ENCODE data around the gene IP6K3.

IP6K3 gene

DNA sequence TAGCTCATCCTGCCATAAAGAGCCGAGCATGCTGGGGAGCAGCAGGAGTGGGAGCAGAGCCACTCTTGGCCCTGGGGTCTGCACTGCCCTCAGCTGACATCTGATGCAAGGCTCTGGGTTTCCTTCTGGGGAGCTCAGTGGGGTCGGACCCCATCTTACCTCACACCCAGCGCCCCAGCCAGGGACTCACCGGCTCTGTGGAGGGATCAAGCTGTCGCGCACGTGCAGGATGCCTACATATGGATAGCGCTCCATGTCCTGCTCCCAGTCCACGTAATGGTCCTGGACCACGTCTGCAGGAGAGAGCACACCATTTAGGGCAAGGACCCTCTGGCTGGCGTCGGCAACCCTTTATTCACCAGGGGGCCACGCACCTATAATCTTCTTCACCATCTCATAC is 30.1 kb upstream of the IP6K3 start:
- Histone ChIP-seq H3K27me3 (ENCODE audit: low read depth, low read length) (no peaks in the 10 kb centered on the region), H3K9ac (ENCODE audit: low read length) (no peak overlapping the region), H3K4me1 (ENCODE audit: low read length) (no peaks in the 10 kb centered on the region), H3K4me3 (ENCODE audit: low read length) (no peak overlapping the region), H4K20me1 (ENCODE audit: insufficient read depth, low read length) (no peaks in the 10 kb centered on the region), H3K79me2 (ENCODE audit: low read length) (no peaks in the 10 kb centered on the region), H2AFZ (ENCODE audit: low read depth, low read length) (no peak overlapping the region), H3K36me3 (replicated peaks; ENCODE audit: low read depth, low read length) (peaks cover 20% of the 10 kb centered on the region), H3K27ac (ENCODE audit: low read length) (no peak overlapping the region), H3K9me3 (ENCODE audit: insufficient read depth, low read length) (no peaks in the 10 kb centered on the region), H3K4me2 (ENCODE audit: low read length) (no peak overlapping the region)
- TF ChIP-seq EZH2phosphoT487 (IDR thresholded peaks at IDR 0.05; ENCODE audit: low read depth): no peak
- TF ChIP-seq, protein P1, sequence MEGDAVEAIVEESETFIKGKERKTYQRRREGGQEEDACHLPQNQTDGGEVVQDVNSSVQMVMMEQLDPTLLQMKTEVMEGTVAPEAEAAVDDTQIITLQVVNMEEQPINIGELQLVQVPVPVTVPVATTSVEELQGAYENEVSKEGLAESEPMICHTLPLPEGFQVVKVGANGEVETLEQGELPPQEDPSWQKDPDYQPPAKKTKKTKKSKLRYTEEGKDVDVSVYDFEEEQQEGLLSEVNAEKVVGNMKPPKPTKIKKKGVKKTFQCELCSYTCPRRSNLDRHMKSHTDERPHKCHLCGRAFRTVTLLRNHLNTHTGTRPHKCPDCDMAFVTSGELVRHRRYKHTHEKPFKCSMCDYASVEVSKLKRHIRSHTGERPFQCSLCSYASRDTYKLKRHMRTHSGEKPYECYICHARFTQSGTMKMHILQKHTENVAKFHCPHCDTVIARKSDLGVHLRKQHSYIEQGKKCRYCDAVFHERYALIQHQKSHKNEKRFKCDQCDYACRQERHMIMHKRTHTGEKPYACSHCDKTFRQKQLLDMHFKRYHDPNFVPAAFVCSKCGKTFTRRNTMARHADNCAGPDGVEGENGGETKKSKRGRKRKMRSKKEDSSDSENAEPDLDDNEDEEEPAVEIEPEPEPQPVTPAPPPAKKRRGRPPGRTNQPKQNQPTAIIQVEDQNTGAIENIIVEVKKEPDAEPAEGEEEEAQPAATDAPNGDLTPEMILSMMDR (IDR thresholded peaks at IDR 0.05; ENCODE audit: low read depth, low read length): no peak

DNA sequence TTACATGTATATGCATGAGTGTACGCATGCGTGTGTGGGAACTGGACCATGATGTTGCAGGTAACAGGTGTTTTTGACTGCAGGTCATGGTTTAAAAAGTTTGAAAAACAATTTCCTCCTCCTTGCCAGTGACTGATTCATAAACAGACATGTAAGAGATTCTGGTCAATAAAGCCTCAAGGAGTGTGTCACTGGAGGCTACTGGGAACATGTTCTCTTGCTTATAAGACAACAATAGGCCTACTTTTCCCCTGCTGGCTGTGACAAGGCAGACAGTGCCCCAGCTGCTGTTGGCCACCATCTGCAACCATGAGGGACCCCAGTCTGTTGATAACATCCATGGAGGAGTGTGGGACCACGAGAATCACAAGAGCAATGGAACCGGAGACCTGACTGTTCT is 29.5 kb upstream of the IP6K3 start:
- H3K4me1 ChIP-seq (ENCODE audit: low read length): no peaks in the 10 kb centered on the region
- TF ChIP-seq, protein P1 (IDR thresholded peaks at IDR 0.05; ENCODE audit: low read depth, low read length): no peak
- no peak for TF ChIP-seq EZH2phosphoT487 (IDR thresholded peaks at IDR 0.05; ENCODE audit: low read depth)
- no peaks in the 10 kb centered on the region for H3K27me3 ChIP-seq (ENCODE audit: low read depth, low read length)
- no peak overlapping the region for H2AFZ ChIP-seq (ENCODE audit: low read depth, low read length)
- H3K9ac ChIP-seq (ENCODE audit: low read length): no peak overlapping the region
- H3K4me2 ChIP-seq (ENCODE audit: low read length): no peak overlapping the region
- H4K20me1 ChIP-seq (ENCODE audit: insufficient read depth, low read length): no peaks in the 10 kb centered on the region
- no peak overlapping the region for H3K27ac ChIP-seq (ENCODE audit: low read length)
- H3K79me2 ChIP-seq (ENCODE audit: low read length): no peaks in the 10 kb centered on the region
- H3K36me3 ChIP-seq (replicated peaks; ENCODE audit: low read depth, low read length): peaks cover 20% of the 10 kb centered on the region
- no peak overlapping the region for H3K4me3 ChIP-seq (ENCODE audit: low read length)
- H3K9me3 ChIP-seq (ENCODE audit: insufficient read depth, low read length): no peaks in the 10 kb centered on the region

GRCh38 chr6:33774774-33775173 is 28.1 kb upstream of the IP6K3 start:
- peaks cover 14% of the 10 kb centered on the region for H3K36me3 ChIP-seq (replicated peaks; ENCODE audit: low read depth, low read length)
- no peak for TF ChIP-seq EZH2phosphoT487 (IDR thresholded peaks at IDR 0.05; ENCODE audit: low read depth)
- TF ChIP-seq, protein P1 (IDR thresholded peaks at IDR 0.05; ENCODE audit: low read depth, low read length): no peak
- no peak overlapping the region for H3K27ac ChIP-seq (ENCODE audit: low read length)

GRCh38 chr6:33772902-33773472 is 26.3 kb upstream of the IP6K3 start:
- Histone ChIP-seq H3K4me3 (ENCODE audit: low read length) (no peak overlapping the region), H3K9ac (ENCODE audit: low read length) (no peak overlapping the region), H3K4me1 (ENCODE audit: low read length) (no peaks in the 10 kb centered on the region), H3K4me2 (ENCODE audit: low read length) (no peak overlapping the region), H3K36me3 (replicated peaks; ENCODE audit: low read depth, low read length) (peaks cover 5% of the 10 kb centered on the region), H2AFZ (ENCODE audit: low read depth, low read length) (no peak overlapping the region), H3K27me3 (ENCODE audit: low read depth, low read length) (no peaks in the 10 kb centered on the region), H3K79me2 (ENCODE audit: low read length) (no peaks in the 10 kb centered on the region), H3K9me3 (ENCODE audit: insufficient read depth, low read length) (no peaks in the 10 kb centered on the region), H4K20me1 (ENCODE audit: insufficient read depth, low read length) (no peaks in the 10 kb centered on the region), H3K27ac (ENCODE audit: low read length) (no peak overlapping the region)
- TF ChIP-seq, protein P1 (IDR thresholded peaks at IDR 0.05; ENCODE audit: low read depth, low read length): no peak
- TF ChIP-seq EZH2phosphoT487 (IDR thresholded peaks at IDR 0.05; ENCODE audit: low read depth): no peak

More at GRCh38 chr6:33774774-33775173, 28.1 kb upstream of the IP6K3 start:
- Histone ChIP-seq H3K9ac (ENCODE audit: low read length) (no peak overlapping the region), H2AFZ (ENCODE audit: low read depth, low read length) (no peak overlapping the region), H3K4me3 (ENCODE audit: low read length) (no peak overlapping the region), H3K9me3 (ENCODE audit: insufficient read depth, low read length) (no peaks in the 10 kb centered on the region), H3K4me2 (ENCODE audit: low read length) (no peak overlapping the region), H3K79me2 (ENCODE audit: low read length) (no peaks in the 10 kb centered on the region), H4K20me1 (ENCODE audit: insufficient read depth, low read length) (no peaks in the 10 kb centered on the region), H3K4me1 (ENCODE audit: low read length) (no peaks in the 10 kb centered on the region), H3K27me3 (ENCODE audit: low read depth, low read length) (no peaks in the 10 kb centered on the region)

Measured in OCI-LY3 (cell line).